ENCODE data around the gene BCAS3. TPM values are rescaled to one million over a fixed set of nuclear protein-coding genes. Genes with fewer than 3 reads are reported as not detected.

BCAS3 gene
- total RNA-seq, 4 donors from 2014 or later: 41.0 to 81.4 (median 45.6) TPM

GRCh38 chr17:61280851-61281250 is 603.2 kb downstream of the BCAS3 start:
- H3K9me3 ChIP-seq: no peaks in the 10 kb centered on the region
- no peak for DNase-seq (ENCODE audit: low spot score in 2 of 2)
- 95% methylated on average over 3 of the region's 3 CpGs for WGBS
- no peaks in the 10 kb centered on the region for H3K27me3 ChIP-seq
- H3K4me3 ChIP-seq: no peak overlapping the region
- TF ChIP-seq EP300 (IDR thresholded peaks at IDR 0.05) (no peak), POLR2AphosphoS5 (IDR thresholded peaks at IDR 0.05) (no peak)
- no peak overlapping the region for H3K27ac ChIP-seq
- no peaks in the 10 kb centered on the region for H3K36me3 ChIP-seq
- H3K4me1 ChIP-seq: no peaks in the 10 kb centered on the region

DNA sequence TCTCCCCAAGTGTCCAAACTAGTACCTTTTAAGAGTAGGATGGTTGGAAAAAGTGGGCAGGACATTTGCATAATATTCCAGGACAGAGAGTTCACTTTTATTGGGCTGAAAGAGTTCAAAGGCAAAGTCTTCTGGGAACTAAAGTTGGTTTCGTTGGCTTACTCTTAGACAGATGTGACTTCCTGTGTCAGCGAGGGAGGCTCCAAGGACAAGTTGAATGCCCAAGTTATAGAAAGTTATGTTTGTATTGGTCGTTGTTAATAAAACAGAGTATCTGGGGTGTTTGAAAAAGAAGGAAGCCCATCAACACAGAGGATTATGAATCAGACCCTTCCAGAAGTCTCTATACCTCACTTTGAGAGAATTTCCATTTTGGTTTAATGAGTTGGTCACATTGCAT is 604.7 kb downstream of the BCAS3 start:
- Histone ChIP-seq H3K27ac (no peak overlapping the region), H3K27me3 (no peaks in the 10 kb centered on the region), H3K36me3 (no peaks in the 10 kb centered on the region), H3K4me3 (no peak overlapping the region), H3K4me1 (no peaks in the 10 kb centered on the region), H3K9me3 (no peaks in the 10 kb centered on the region)
- DNase-seq (ENCODE audit: low spot score in 2 of 2): no peak
- no peak for TF ChIP-seq POLR2A (IDR thresholded peaks at IDR 0.05)
- TF ChIP-seq EP300 (IDR thresholded peaks at IDR 0.05): no peak
- TF ChIP-seq CTCF (IDR thresholded peaks at IDR 0.05): no peak
- no peak for TF ChIP-seq POLR2AphosphoS5 (IDR thresholded peaks at IDR 0.05)
- WGBS: 89% methylated on average over 3 of the region's 3 CpGs

GRCh38 chr17:61283043-61283442 is 605.4 kb downstream of the BCAS3 start:
- 95% methylated on average over 6 of the region's 6 CpGs for WGBS
- Histone ChIP-seq H3K36me3 (no peaks in the 10 kb centered on the region), H3K27me3 (no peaks in the 10 kb centered on the region), H3K9me3 (no peaks in the 10 kb centered on the region), H3K27ac (no peak overlapping the region), H3K4me1 (no peaks in the 10 kb centered on the region), H3K4me3 (no peak overlapping the region)
- TF ChIP-seq POLR2A (IDR thresholded peaks at IDR 0.05) (no peak), POLR2AphosphoS5 (IDR thresholded peaks at IDR 0.05) (no peak), CTCF (IDR thresholded peaks at IDR 0.05) (no peak), EP300 (IDR thresholded peaks at IDR 0.05) (no peak)
- no peak for DNase-seq (ENCODE audit: low spot score in 2 of 2)

DNA sequence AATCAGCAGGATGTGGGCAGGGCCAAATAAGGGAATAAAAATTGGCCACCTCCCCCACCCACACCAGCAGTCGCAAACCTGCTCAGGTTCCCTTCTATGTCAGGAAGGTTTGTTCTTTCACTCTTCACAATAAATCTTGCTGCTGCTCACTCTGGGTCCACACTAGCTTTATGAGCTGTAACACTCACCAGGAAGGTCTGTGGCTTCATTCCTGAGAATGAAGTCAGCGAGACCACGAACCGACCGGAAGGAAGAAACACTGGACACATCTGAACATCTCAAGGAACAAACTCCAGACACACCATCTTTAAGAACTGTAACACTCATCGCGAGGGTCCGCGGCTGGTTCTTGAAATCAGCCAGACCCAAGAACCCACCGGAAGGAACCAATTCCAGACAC is 606.5 kb downstream of the BCAS3 start:
- Histone ChIP-seq H3K4me3 (no peak overlapping the region), H3K4me1 (no peaks in the 10 kb centered on the region), H3K27me3 (no peaks in the 10 kb centered on the region), H3K9me3 (no peaks in the 10 kb centered on the region), H3K27ac (no peak overlapping the region), H3K36me3 (no peaks in the 10 kb centered on the region)
- DNase-seq (ENCODE audit: low spot score in 2 of 2): no peak
- WGBS: 96% methylated on average over 10 of the region's 10 CpGs
- TF ChIP-seq CTCF (IDR thresholded peaks at IDR 0.05) (no peak), EP300 (IDR thresholded peaks at IDR 0.05) (no peak)

DNA sequence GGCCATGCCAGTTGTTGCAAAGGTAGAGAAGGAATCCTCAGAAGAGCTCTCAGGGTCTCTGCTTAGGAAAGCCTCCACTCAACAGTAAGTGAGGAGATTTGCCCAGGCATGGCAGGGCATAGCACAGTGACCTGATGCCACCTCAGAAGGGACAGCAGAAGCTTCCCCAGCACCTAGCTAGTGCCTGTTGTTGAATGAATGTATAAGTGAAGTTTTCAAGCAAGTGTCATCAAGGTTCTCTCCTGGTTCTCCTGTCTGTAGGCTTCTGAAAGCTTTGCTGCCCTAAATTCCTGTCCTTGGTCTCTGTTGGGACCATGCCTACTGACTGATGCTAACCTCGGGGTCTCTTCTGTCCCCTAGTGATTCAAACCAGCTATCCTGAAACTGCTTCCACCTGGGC is 607.1 kb downstream of the BCAS3 start:
- Histone ChIP-seq H3K4me3 (no peak overlapping the region), H3K27ac (no peak overlapping the region)
- TF ChIP-seq POLR2A (IDR thresholded peaks at IDR 0.05): no peak
- no peak for TF ChIP-seq EP300 (IDR thresholded peaks at IDR 0.05)
- TF ChIP-seq POLR2AphosphoS5 (IDR thresholded peaks at IDR 0.05): no peak
- TF ChIP-seq CTCF (IDR thresholded peaks at IDR 0.05): no peak

More for the DNA sequence above, 607.1 kb downstream of the BCAS3 start:
- DNase-seq (ENCODE audit: low spot score in 2 of 2): no peak
- Histone ChIP-seq H3K36me3 (no peaks in the 10 kb centered on the region), H3K27me3 (no peaks in the 10 kb centered on the region), H3K9me3 (no peaks in the 10 kb centered on the region), H3K4me1 (no peaks in the 10 kb centered on the region)
- 86% methylated on average over 1 of the region's 1 CpG for WGBS
